HepG2 (cell line): Measurements from ENCODE around the gene TMEM186. TPM values are rescaled to one million over a fixed set of nuclear protein-coding genes. Genes with fewer than 3 reads are reported as not detected.

Experiments used
- ATAC-seq: fragments of 200-7000 bp; cut with Tn5 transposase; 3 replicates; pipeline ENCODE4 v1.9.1; 2020; ENCODE audit warnings: mild to moderate bottlenecking, moderate library complexity
- BruUV-seq: library from RNA; stranded (reverse); fragments of 400-500 nt; replicated peaks from 2 replicates; lab custom pipeline; 2021; lab: Mats Ljungman, UMichigan
- CTCF ChIA-PET: fragments of 300-600 bp; formaldehyde crosslinking; extraction: SDS; loops from one replicate; lab custom pipeline; 2021; ENCODE audit warnings: low total read pairs, inconsistent platforms, low intra/inter-chr PET ratio; lab: Yijun Ruan, JAX
- POLR2A ChIA-PET: fragments of 350-600 bp; sonication (Branson Sonifier 250); formaldehyde crosslinking; loops from one replicate; lab custom pipeline; 2020; ENCODE audit warnings: antibody characterized with exemption, inconsistent platforms; lab: Yijun Ruan, JAX
- DNase-seq: peaks from one replicate; pipeline ENCODE4 v3.0.0-alpha.2; 2015; ENCODE audit warnings: low spot score
- FAIRE-seq: peaks from 3 replicates; lab custom pipeline; 2011; peaks lifted over from hg19 to GRCh38; lab: Jason Lieb, UNC
- H2AFZ ChIP-seq: one replicate; pipeline ENCODE4 v1.6.1; 2011; ENCODE audit warnings: low read length, inconsistent platforms
- H3K27ac ChIP-seq: fragments of 300-600 bp; 3 replicates; pipeline ENCODE4 v1.8.0; 2011; ENCODE audit warnings: mixed run types, mild to moderate bottlenecking, mixed read lengths, low read length, inconsistent platforms; ENCODE audit not compliant: insufficient read depth; ENCODE audit errors: extremely low read length
- H3K27me3 ChIP-seq, 2 experiments: fragments of 200-600 bp in 1 of 2; 2 replicates in 1 of 2; 3 replicates in 1 of 2; pipeline versions ENCODE4 v1.6.0 to v1.8.0; 2011; ENCODE audit warnings: low read length in 2 of 2, mild to moderate bottlenecking in 2 of 2, moderate library complexity in 2 of 2, inconsistent platforms in 1 of 2; ENCODE audit not compliant: insufficient read depth in 2 of 2, control insufficient read depth in 1 of 2
- H3K36me3 ChIP-seq, 2 experiments: fragments of 200-600 bp in 1 of 2; replicated peaks in 1 of 2; 2 replicates in 1 of 2; 3 replicates in 1 of 2; pipeline versions ENCODE4 v1.5.1 to v1.8.0; 2011; ENCODE audit warnings: low read length in 2 of 2, inconsistent platforms in 1 of 2; ENCODE audit not compliant: insufficient read depth in 2 of 2, control insufficient read depth in 1 of 2
- H3K4me1 ChIP-seq: 2 replicates; pipeline ENCODE4 v1.5.1; 2012; ENCODE audit warnings: low read length, inconsistent platforms; ENCODE audit not compliant: insufficient read depth
- H3K4me2 ChIP-seq: 2 replicates; pipeline ENCODE4 v1.6.0; 2011; ENCODE audit warnings: low read depth, low read length, inconsistent platforms
- H3K4me3 ChIP-seq, 3 experiments: fragments of 200-600 bp in 1 of 3; sonication (generic), shearing (Covaris generic) in 1 of 3; replicated peaks in 1 of 3; 2 replicates each; pipeline ENCODE4 v1.5.1; 2011 to 2016; ENCODE audit warnings: low read length in 3 of 3, inconsistent platforms in 2 of 3, low read depth in 2 of 3, mild to moderate bottlenecking in 2 of 3, control low read depth in 1 of 3, mixed read lengths in 1 of 3; ENCODE audit not compliant: insufficient read depth in 1 of 3
- H3K79me2 ChIP-seq: one replicate; pipeline ENCODE4 v1.6.1; 2011; ENCODE audit warnings: low read length, inconsistent platforms; ENCODE audit not compliant: insufficient read depth
- H3K9ac ChIP-seq: 2 replicates; pipeline ENCODE4 v1.6.0; 2011; ENCODE audit warnings: mild to moderate bottlenecking, low read depth, low read length, inconsistent platforms; ENCODE audit not compliant: insufficient read depth
- H3K9me3 ChIP-seq: 2 replicates; pipeline ENCODE4 v1.5.1; 2012; ENCODE audit warnings: mild to moderate bottlenecking, low read length
- H4K20me1 ChIP-seq: 2 replicates; pipeline ENCODE4 v1.6.0; 2011; ENCODE audit warnings: inconsistent platforms, mild to moderate bottlenecking, low read length, moderate library complexity; ENCODE audit not compliant: insufficient read depth
- ATF1 ChIP-seq: IDR thresholded peaks from 2 replicates; pipeline ENCODE4 v1.6.1; 2016; ENCODE audit warnings: mild to moderate bottlenecking, control low read depth
- ATM ChIP-seq: fragments of 450-650 bp; IDR thresholded peaks from 2 replicates; pipeline ENCODE4 v1.7.1; 2017; ENCODE audit warnings: mild to moderate bottlenecking, borderline replicate concordance
- CENPBD1 ChIP-seq: sonication (generic); formaldehyde crosslinking; IDR thresholded peaks from 2 replicates; pipeline ENCODE4 v1.8.0; 2022; ENCODE audit warnings: missing genetic modification reagents, low read depth, mild to moderate bottlenecking, borderline replicate concordance
- HMG20A ChIP-seq: IDR thresholded peaks from 2 replicates; pipeline ENCODE4 v1.6.1; 2016; ENCODE audit warnings: borderline replicate concordance
- IRX3 ChIP-seq: sonication (generic); formaldehyde crosslinking; IDR thresholded peaks from 2 replicates; pipeline ENCODE4 v1.8.1; 2023; ENCODE audit warnings: mild to moderate bottlenecking, low read depth, missing genetic modification reagents, borderline replicate concordance
- JUNB ChIP-seq: sonication (generic); formaldehyde crosslinking; IDR thresholded peaks from 2 replicates; pipeline ENCODE4 v1.8.0; 2022; ENCODE audit warnings: missing genetic modification reagents, mild to moderate bottlenecking, borderline replicate concordance
- LBX2 ChIP-seq: sonication (generic); formaldehyde crosslinking; IDR thresholded peaks from 2 replicates; pipeline ENCODE4 v1.5.0; 2020; ENCODE audit warnings: missing genetic modification reagents, mild to moderate bottlenecking, borderline replicate concordance
- NCOA2 ChIP-seq: sonication (generic); formaldehyde crosslinking; IDR thresholded peaks from 2 replicates; pipeline ENCODE4 v1.8.0; 2022; ENCODE audit warnings: inconsistent platforms
- PITX1 ChIP-seq: sonication (generic); formaldehyde crosslinking; IDR thresholded peaks from 2 replicates; pipeline ENCODE4 v1.5.1; 2020; ENCODE audit warnings: mild to moderate bottlenecking, missing genetic modification reagents
- RBM22 ChIP-seq: fragments of 200-400 bp; formaldehyde crosslinking; optimal IDR thresholded peaks from 2 replicates; pipeline ENCODE3; 2017; ENCODE audit warnings: mild to moderate bottlenecking, low read length, moderate library complexity
- SNAPC5 ChIP-seq: sonication (generic); formaldehyde crosslinking; IDR thresholded peaks from 2 replicates; pipeline ENCODE4 v1.8.1; 2023; ENCODE audit warnings: mild to moderate bottlenecking, missing genetic modification reagents, borderline replicate concordance
- ZBTB10 ChIP-seq: sonication (generic); formaldehyde crosslinking; IDR thresholded peaks from 2 replicates; pipeline ENCODE4 v1.4.0; 2020; ENCODE audit warnings: missing genetic modification reagents, borderline replicate concordance
- ZNF274 ChIP-seq: sonication (generic); formaldehyde crosslinking; IDR thresholded peaks from 2 replicates; pipeline ENCODE4 v1.5.1; 2020; ENCODE audit warnings: mild to moderate bottlenecking, missing genetic modification reagents
- ZNF800 ChIP-seq: sonication (generic); formaldehyde crosslinking; IDR thresholded peaks from 2 replicates; pipeline ENCODE4 v1.4.0; 2020; ENCODE audit warnings: missing genetic modification reagents
- ZUFSP ChIP-seq: sonication (generic); formaldehyde crosslinking; IDR thresholded peaks from 2 replicates; pipeline ENCODE4 v1.9.0; 2021; ENCODE audit warnings: missing genetic modification reagents, mild to moderate bottlenecking, borderline replicate concordance
- WGBS: methylation state at CpG from one replicate; pipeline ENCODE4 v1.1.6; 2017; ENCODE audit warnings: low lambda C conversion rate; 5-methylcytosine and 5-hydroxymethylcytosine counted together
- in situ Hi-C: cut with HindIII; loops from 2 replicates; pipeline ENCODE4 v1.10.0; 2017; ENCODE audit warnings: low pct_unique_long_range_greater_than_20kb; ENCODE audit not compliant: extremely low pct_ligation_motif_present
- intact Hi-C: fragments of 100-400 bp; cut with micrococcal nuclease; formaldehyde crosslinking; loops from one replicate; pipeline ENCODE4 v1.10.0; 2022; ENCODE audit not compliant: unreplicated experiment
- polyA plus RNA-seq, 8 experiments: library from polyadenylated mRNA; depleted of rRNA in 3 of 8; stranded (reverse) in 7 of 8; unstranded in 1 of 8; fragments of >200 nt; fragmentation: Illumina TruSeq in 4 of 8; extraction: Trizol in 4 of 8; gene quantifications; 2 replicates each; pipeline versions ENCODE4 v1.2.1 to v1.2.3, GENCODE V29; 2011 to 2016; ENCODE audit warnings: low read depth in 4 of 8, missing spikeins in 1 of 8, mixed read lengths in 1 of 8; ENCODE audit not compliant: insufficient read depth in 1 of 8
- total RNA-seq, 5 experiments: library from RNA; depleted of rRNA; stranded (reverse); fragments of >200 nt; fragmentation: Illumina TruSeq; extraction: Trizol; gene quantifications; 2 replicates each; pipeline ENCODE4 v1.2.3, GENCODE V29; 2016; ENCODE audit warnings: low read depth in 1 of 5

The TMEM186 gene
- total and polyA plus RNA-seq, 2 of the 13 experiments (the other 11 are each of a cell fraction or from before 2014, with no cell fraction given) = 16.2 to 19.3 TPM

- FAIRE-seq (no peak), ATAC-seq (no peak)
- CTCF ChIA-PET = no interaction called here
These were observed 25.0 kb upstream of the TMEM186 start for GRCh38 chr16:8822403-8822802.

More at GRCh38 chr16:8822403-8822802, 25.0 kb upstream of the TMEM186 start:
- in situ Hi-C loops (no loop called here), intact Hi-C loops (no loop called here)
- Histone ChIP-seq H3K9ac (no peak overlapping the region), H3K4me2 (no peak overlapping the region), H2AFZ (no peak overlapping the region), H3K4me1 (no peaks in the 10 kb centered on the region; the same call in 1 of the 2 replicates), H3K4me3 (no peak overlapping the region), H4K20me1 (peaks cover 5% of the 10 kb centered on the region; the same call in 1 of the 2 replicates), H3K27ac (no peak overlapping the region), H3K79me2 (no peaks in the 10 kb centered on the region), H3K36me3 (peaks cover 22 to 77% of the 10 kb centered on the region in 2 experiments), H3K9me3 (no peaks in the 10 kb centered on the region), H3K27me3 (no peaks in the 10 kb centered on the region)
- BruUV-seq = no TSS peak
- TF ChIP-seq JUNB (CRISPR knock-in tag) (no peak), IRX3 (no peak), CENPBD1 (CRISPR knock-in tag) (no peak), ZBTB10 (CRISPR knock-in tag) (no peak), RBM22 (no peak), HMG20A (no peak), PITX1 (CRISPR knock-in tag) (no peak), SNAPC5 (CRISPR knock-in tag) (no peak), ATF1 (CRISPR knock-in tag) (no peak), ZNF274 (no peak), ZUFSP (CRISPR knock-in tag) (no peak), ATM (no peak), ZNF800 (no peak), NCOA2 (CRISPR knock-in tag) (no peak), LBX2 (CRISPR knock-in tag) (no peak)
- 97% methylated on average over 3 of the region's 3 CpGs for WGBS
- POLR2A ChIA-PET = interaction anchor here (0.7 to 1.9 kb wide), 2 partner anchors 41 to 46 kb away, joined by 3 to 5 read pairs; partner anchors contain the start of gene CARHSP1
- no peak for DNase-seq
